Measurements from ENCODE around the gene FER. TPM values are rescaled to one million over a fixed set of nuclear protein-coding genes. Genes with fewer than 3 reads are reported as not detected.
"Not testable (repeated sequence)": the region's sequence is repeated elsewhere in the genome, so short reads cannot be mapped to it uniquely, and the experiment has no call there.

FER gene
- total RNA-seq, 2 donors from 2014 or later = 10.8 to 15.7 TPM

GRCh38 chr5:108857905-108858304 lies 110.2 kb downstream of the FER start:
- intact Hi-C loops (cut with DNase I) = no loop called here
- no peaks in the 10 kb centered on the region for H3K27me3 ChIP-seq

DNA sequence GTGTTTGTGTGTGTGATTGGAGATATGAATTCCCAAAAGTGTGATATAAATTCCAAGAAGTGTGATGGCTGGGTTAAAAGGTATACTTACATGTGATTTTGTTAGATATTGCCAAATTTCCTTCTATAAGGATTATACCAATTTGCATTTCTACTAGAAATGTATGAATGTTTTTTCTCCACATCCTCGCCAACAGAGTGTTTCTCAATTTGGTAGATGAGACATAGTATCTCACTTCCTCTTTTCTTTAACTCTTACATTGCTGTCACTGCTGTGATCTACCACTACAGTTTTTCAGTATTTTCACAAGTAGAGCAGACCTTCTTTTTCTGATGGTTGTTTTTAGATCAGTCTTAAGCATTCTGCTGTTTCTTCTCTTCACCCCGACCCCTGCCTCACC lies 111.3 kb downstream of the FER start:
- H3K27me3 ChIP-seq = no peaks in the 10 kb centered on the region
- no peak for TF ChIP-seq CTCF (IDR thresholded peaks at IDR 0.05)
- intact Hi-C loops (cut with DNase I) = no loop called here
- H3K4me1 ChIP-seq = no peaks in the 10 kb centered on the region
- H3K9ac ChIP-seq (ENCODE audit: low read depth in 2 of 2, low read length in 2 of 2) = no peak overlapping the region
- no peaks in the 10 kb centered on the region for H3K9me3 ChIP-seq
- no peak for DNase-seq
- H3K4me3 ChIP-seq = no peak overlapping the region
- no peak overlapping the region for H3K27ac ChIP-seq
- no peaks in the 10 kb centered on the region for H3K36me3 ChIP-seq

More at GRCh38 chr5:108857905-108858304, 110.2 kb downstream of the FER start:
- H3K4me1 ChIP-seq = no peaks in the 10 kb centered on the region
- no peak for TF ChIP-seq CTCF (IDR thresholded peaks at IDR 0.05)
- H3K4me3 ChIP-seq = no peak overlapping the region
- H3K9ac ChIP-seq (ENCODE audit: low read depth in 2 of 2, low read length in 2 of 2) = no peak overlapping the region
- H3K36me3 ChIP-seq = no peaks in the 10 kb centered on the region
- H3K9me3 ChIP-seq = no peaks in the 10 kb centered on the region
- no peak for DNase-seq
- no peak overlapping the region for H3K27ac ChIP-seq

DNA sequence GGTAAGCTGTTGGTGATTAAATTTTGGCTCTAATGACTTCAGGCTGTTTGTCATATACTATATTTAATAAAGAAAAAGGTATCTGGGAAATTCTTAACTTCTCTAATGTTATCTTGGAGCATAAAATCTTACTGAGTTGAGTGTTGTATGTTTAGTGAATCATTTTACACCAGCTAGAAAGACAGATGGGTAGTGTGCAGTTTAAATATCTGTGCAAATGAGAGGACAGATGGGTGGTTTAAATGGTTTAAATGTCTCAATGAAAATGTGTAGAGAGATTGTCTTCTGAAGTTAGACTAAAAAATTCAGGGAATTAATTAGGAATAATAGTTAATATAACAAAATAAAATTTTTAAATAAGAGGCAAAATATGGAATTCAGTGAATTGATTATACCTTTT lies 114.5 kb downstream of the FER start:
- intact Hi-C loops (cut with DNase I) = no loop called here
- Histone ChIP-seq H3K27me3 (no peaks in the 10 kb centered on the region), H3K27ac (no peak overlapping the region), H3K9me3 (no peaks in the 10 kb centered on the region), H3K9ac (ENCODE audit: low read depth in 2 of 2, low read length in 2 of 2) (no peak overlapping the region), H3K36me3 (no peaks in the 10 kb centered on the region), H3K4me1 (no peaks in the 10 kb centered on the region), H3K4me3 (no peak overlapping the region)
- no peak for DNase-seq
- no peak for TF ChIP-seq CTCF (IDR thresholded peaks at IDR 0.05)

DNA sequence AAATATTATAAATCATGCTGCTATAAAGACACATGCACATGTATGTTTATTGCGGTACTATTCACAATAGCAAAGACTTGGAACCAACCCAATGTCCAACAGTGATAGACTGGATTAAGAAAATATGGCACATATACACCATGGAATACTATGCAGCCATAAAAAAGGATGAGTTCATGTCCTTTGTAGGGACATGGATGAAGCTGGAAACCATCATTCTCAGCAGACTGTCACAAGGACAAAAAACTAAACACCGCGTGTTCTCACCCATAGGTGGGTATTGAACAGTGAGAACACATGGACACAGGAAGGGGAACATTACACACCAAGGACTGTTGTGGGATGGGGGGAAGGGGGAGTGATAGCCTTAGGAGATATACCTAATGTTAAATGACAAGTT lies 118.4 kb downstream of the FER start:
- H3K4me1 ChIP-seq; H3K4me3 ChIP-seq; H3K27me3 ChIP-seq; H3K9ac ChIP-seq (ENCODE audit: low read depth in 2 of 2, low read length in 2 of 2); H3K36me3 ChIP-seq; DNase-seq; H3K9me3 ChIP-seq; intact Hi-C loops (cut with DNase I); H3K27ac ChIP-seq: not testable (repeated sequence)

GRCh38 chr5:108867656-108868055 lies 120.0 kb downstream of the FER start:
- Histone ChIP-seq H3K27ac (no peak overlapping the region), H3K9me3 (no peaks in the 10 kb centered on the region), H3K4me1 (no peaks in the 10 kb centered on the region), H3K27me3 (no peaks in the 10 kb centered on the region), H3K4me3 (no peak overlapping the region), H3K36me3 (no peaks in the 10 kb centered on the region), H3K9ac (ENCODE audit: low read depth in 2 of 2, low read length in 2 of 2) (no peak overlapping the region)
- no peak for DNase-seq
- TF ChIP-seq CTCF (IDR thresholded peaks at IDR 0.05) = no peak
- intact Hi-C loops (cut with DNase I) = no loop called here

DNA sequence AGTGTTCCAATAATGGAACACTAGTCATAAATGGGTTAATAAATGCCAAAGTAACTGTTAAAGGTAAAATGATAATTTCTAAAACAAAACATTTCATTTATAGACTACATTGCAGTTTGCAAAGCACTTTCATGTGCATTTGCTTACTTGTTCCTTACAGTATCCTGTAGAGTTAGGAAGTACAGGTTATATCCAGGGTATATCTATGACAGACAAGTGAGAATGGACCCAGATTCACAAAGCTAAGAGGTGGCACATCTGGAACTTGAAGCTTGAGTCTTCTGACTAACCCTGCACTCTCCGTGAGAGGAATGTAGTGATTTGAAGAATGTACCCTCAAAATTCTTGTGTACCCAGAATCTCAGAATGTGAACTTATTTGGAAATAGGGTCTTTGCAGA lies 121.4 kb downstream of the FER start:
- no peak overlapping the region for H3K9ac ChIP-seq (ENCODE audit: low read depth in 2 of 2, low read length in 2 of 2)
- no peaks in the 10 kb centered on the region for H3K27me3 ChIP-seq

More for the DNA sequence above, 121.4 kb downstream of the FER start:
- Histone ChIP-seq H3K4me1 (no peaks in the 10 kb centered on the region), H3K9me3 (no peaks in the 10 kb centered on the region), H3K4me3 (no peak overlapping the region), H3K27ac (no peak overlapping the region), H3K36me3 (no peaks in the 10 kb centered on the region)
- no peak for TF ChIP-seq CTCF (IDR thresholded peaks at IDR 0.05)
- intact Hi-C loops (cut with DNase I) = no loop called here
- DNase-seq = no peak

Measured in colonic mucosa (tissue), 4 donors.